MM.1S (cell line): ENCODE data around the gene TNFRSF8.
"Not testable (repeated sequence)": the region's sequence is repeated elsewhere in the genome, so short reads cannot be mapped to it uniquely, and the experiment has no call there.

Experiments used
- DNase-seq: peaks from one replicate; pipeline ENCODE4 v3.0.0-alpha.2; 2015
- H2AFZ ChIP-seq: fragments of 300-600 bp; sonication (generic); 2 replicates; pipeline ENCODE4 v1.6.0; 2016; ENCODE audit warnings: antibody characterized with exemption, low read length
- H3F3A ChIP-seq: fragments of 300-600 bp; sonication (generic); 2 replicates; pipeline ENCODE4 v1.6.1; 2016; ENCODE audit warnings: mild to moderate bottlenecking, antibody characterized with exemption, low read length, moderate library complexity, mixed read lengths; ENCODE audit not compliant: insufficient read depth
- H3K27ac ChIP-seq: fragments of 300-600 bp; sonication (generic); 2 replicates; pipeline ENCODE4 v1.5.1; 2016; ENCODE audit warnings: mild to moderate bottlenecking, low read length
- H3K27me3 ChIP-seq: fragments of 300-600 bp; sonication (generic); replicated peaks from 2 replicates; pipeline ENCODE4 v1.6.0; 2016; ENCODE audit warnings: low read length; ENCODE audit not compliant: insufficient read depth
- H3K36me3 ChIP-seq: fragments of 300-600 bp; sonication (generic); replicated peaks from 2 replicates; pipeline ENCODE4 v1.6.1; 2016; ENCODE audit warnings: mild to moderate bottlenecking, low read length, mixed read lengths; ENCODE audit not compliant: insufficient read depth
- H3K4me1 ChIP-seq: fragments of 300-600 bp; sonication (generic); 2 replicates; pipeline ENCODE4 v1.6.1; 2016; ENCODE audit warnings: low read length, mixed read lengths
- H3K4me2 ChIP-seq: fragments of 300-600 bp; sonication (generic); 2 replicates; pipeline ENCODE4 v1.6.0; 2016; ENCODE audit warnings: low read depth, low read length
- H3K4me3 ChIP-seq: fragments of 300-600 bp; sonication (generic); 2 replicates; pipeline ENCODE4 v1.5.1; 2016; ENCODE audit warnings: low read length, mixed read lengths
- H3K79me2 ChIP-seq: fragments of 300-600 bp; sonication (generic); 2 replicates; pipeline ENCODE4 v1.6.1; 2016; ENCODE audit warnings: mixed run types, low read length, mixed read lengths
- H3K9ac ChIP-seq: fragments of 300-600 bp; sonication (generic); 2 replicates; pipeline ENCODE4 v1.6.1; 2016; ENCODE audit warnings: low read length, mixed read lengths
- H3K9me2 ChIP-seq: fragments of 300-600 bp; sonication (generic); replicated peaks from 2 replicates; pipeline ENCODE4 v1.6.1; 2016; ENCODE audit warnings: mild to moderate bottlenecking, low read length, mixed read lengths; ENCODE audit not compliant: insufficient read depth
- H3K9me3 ChIP-seq: fragments of 300-600 bp; sonication (generic); replicated peaks from 2 replicates; pipeline ENCODE4 v1.6.1; 2016; ENCODE audit warnings: mild to moderate bottlenecking, low read length, mixed read lengths; ENCODE audit not compliant: insufficient read depth
- H4K20me1 ChIP-seq: fragments of 300-600 bp; sonication (generic); 2 replicates; pipeline ENCODE4 v1.6.1; 2016; ENCODE audit warnings: mild to moderate bottlenecking, low read length, moderate library complexity, mixed read lengths; ENCODE audit not compliant: insufficient read depth
- EZH2 ChIP-seq: fragments of 300-600 bp; sonication (generic); optimal IDR thresholded peaks from 2 replicates; pipeline ENCODE3; 2017; ENCODE audit warnings: low read depth, mild to moderate bottlenecking, antibody characterized with exemption, low read length, mixed read lengths
- EZH2phosphoT487 ChIP-seq: fragments of 300-600 bp; sonication (generic); IDR thresholded peaks from 2 replicates; pipeline ENCODE4 v1.6.1; 2018; ENCODE audit warnings: antibody characterized with exemption, low read length
- TF ChIP-seq, protein P1 (sequence below): fragments of 300-600 bp; sonication (generic); IDR thresholded peaks from 2 replicates; pipeline ENCODE4 v1.5.1; 2016; ENCODE audit warnings: antibody characterized with exemption, low read length, mixed read lengths

TNFRSF8 gene

DNA sequence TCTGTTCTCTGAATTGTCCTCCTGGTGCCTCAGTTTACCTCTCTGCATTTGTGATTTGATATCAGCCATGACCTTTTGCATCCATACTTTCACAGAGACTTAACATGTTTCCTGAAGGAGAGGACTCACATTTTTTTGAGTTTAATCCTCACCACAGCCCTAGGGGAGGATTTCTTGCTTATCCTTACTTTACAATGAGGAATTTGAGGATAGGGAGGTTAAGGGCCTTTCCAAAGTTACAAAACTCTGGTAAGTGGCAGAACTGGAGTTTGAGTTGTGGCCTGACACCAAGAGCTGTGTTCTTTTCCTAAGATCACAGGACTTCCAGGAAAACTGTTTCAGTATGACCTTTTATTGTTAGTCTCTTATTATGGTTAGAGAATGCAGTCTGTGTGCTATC, 34.2 kb downstream of the TNFRSF8 start:
- Histone ChIP-seq H3K27ac (no peak overlapping the region), H4K20me1 (no peaks in the 10 kb centered on the region), H3K27me3 (no peaks in the 10 kb centered on the region), H3K4me2 (no peak overlapping the region), H3K9me3 (no peaks in the 10 kb centered on the region), H3F3A (no peaks in the 10 kb centered on the region), H3K4me1 (no peaks in the 10 kb centered on the region), H2AFZ (no peak overlapping the region), H3K9ac (no peak overlapping the region), H3K4me3 (no peak overlapping the region), H3K36me3 (no peaks in the 10 kb centered on the region), H3K9me2 (no peaks in the 10 kb centered on the region), H3K79me2 (no peaks in the 10 kb centered on the region)
- no peak for DNase-seq
- TF ChIP-seq EZH2phosphoT487 (no peak), EZH2 (no peak)
- TF ChIP-seq, protein P1, sequence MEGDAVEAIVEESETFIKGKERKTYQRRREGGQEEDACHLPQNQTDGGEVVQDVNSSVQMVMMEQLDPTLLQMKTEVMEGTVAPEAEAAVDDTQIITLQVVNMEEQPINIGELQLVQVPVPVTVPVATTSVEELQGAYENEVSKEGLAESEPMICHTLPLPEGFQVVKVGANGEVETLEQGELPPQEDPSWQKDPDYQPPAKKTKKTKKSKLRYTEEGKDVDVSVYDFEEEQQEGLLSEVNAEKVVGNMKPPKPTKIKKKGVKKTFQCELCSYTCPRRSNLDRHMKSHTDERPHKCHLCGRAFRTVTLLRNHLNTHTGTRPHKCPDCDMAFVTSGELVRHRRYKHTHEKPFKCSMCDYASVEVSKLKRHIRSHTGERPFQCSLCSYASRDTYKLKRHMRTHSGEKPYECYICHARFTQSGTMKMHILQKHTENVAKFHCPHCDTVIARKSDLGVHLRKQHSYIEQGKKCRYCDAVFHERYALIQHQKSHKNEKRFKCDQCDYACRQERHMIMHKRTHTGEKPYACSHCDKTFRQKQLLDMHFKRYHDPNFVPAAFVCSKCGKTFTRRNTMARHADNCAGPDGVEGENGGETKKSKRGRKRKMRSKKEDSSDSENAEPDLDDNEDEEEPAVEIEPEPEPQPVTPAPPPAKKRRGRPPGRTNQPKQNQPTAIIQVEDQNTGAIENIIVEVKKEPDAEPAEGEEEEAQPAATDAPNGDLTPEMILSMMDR = no peak

DNA sequence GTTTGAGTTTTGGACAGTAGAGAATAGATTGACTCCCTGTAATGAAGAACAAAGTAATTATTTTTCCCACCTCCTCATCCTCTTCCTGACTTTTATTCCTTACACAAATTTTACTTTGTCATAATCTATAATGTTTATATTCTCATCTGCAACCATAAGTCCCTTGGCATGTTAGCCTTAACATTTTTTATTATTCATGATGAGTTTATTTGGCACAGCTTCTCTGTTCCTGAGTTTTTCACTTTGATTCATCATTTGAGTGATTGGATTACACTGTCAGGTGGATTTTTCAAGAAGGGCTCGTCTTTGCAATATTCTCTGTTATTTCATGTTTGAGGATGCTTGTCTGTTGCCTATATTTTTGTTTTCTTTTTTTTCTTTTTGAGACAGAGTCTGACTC, 35.7 kb downstream of the TNFRSF8 start:
- no peak overlapping the region for H3K9ac ChIP-seq
- H2AFZ ChIP-seq = no peak overlapping the region
- no peak overlapping the region for H3K27ac ChIP-seq
- H3K36me3 ChIP-seq = no peaks in the 10 kb centered on the region
- no peak overlapping the region for H3K4me2 ChIP-seq
- no peaks in the 10 kb centered on the region for H3K4me1 ChIP-seq
- no peaks in the 10 kb centered on the region for H3K79me2 ChIP-seq
- H3K9me3 ChIP-seq = no peaks in the 10 kb centered on the region
- H3K27me3 ChIP-seq = no peaks in the 10 kb centered on the region
- H4K20me1 ChIP-seq = no peaks in the 10 kb centered on the region
- no peaks in the 10 kb centered on the region for H3K9me2 ChIP-seq
- TF ChIP-seq, protein P1 = no peak
- TF ChIP-seq EZH2 (no peak), EZH2phosphoT487 (no peak)
- H3K4me3 ChIP-seq = no peak overlapping the region
- no peaks in the 10 kb centered on the region for H3F3A ChIP-seq
- DNase-seq = no peak

DNA sequence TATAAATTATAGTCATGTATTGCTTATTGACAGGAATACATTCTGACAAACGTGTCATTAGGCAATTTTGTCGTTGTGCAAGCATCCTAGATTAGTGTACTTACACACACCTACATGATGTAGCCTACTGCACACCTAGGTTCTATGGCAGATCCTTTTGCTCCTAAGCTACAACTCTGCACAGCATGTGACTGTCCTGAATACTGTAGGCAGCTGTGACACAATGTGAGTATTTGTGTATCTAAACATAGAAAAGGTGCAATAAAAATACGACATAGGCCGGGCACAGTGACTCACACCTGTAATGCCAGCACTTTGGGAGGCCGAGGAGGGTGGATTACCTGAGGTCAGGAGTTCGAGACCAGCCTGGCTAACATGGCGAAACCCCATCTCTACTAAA, 36.5 kb downstream of the TNFRSF8 start:
- Histone ChIP-seq H3K4me1 (no peaks in the 10 kb centered on the region), H3K4me2 (no peak overlapping the region), H3K27me3 (no peaks in the 10 kb centered on the region), H3K9me2 (no peaks in the 10 kb centered on the region), H3K27ac (no peak overlapping the region), H3K4me3 (no peak overlapping the region), H2AFZ (no peak overlapping the region), H3K79me2 (no peaks in the 10 kb centered on the region), H3K36me3 (no peaks in the 10 kb centered on the region), H3K9me3 (no peaks in the 10 kb centered on the region), H3K9ac (no peak overlapping the region), H3F3A (no peaks in the 10 kb centered on the region), H4K20me1 (no peaks in the 10 kb centered on the region)
- no peak for TF ChIP-seq EZH2phosphoT487
- no peak for TF ChIP-seq EZH2
- TF ChIP-seq, protein P1 = no peak
- DNase-seq = no peak

DNA sequence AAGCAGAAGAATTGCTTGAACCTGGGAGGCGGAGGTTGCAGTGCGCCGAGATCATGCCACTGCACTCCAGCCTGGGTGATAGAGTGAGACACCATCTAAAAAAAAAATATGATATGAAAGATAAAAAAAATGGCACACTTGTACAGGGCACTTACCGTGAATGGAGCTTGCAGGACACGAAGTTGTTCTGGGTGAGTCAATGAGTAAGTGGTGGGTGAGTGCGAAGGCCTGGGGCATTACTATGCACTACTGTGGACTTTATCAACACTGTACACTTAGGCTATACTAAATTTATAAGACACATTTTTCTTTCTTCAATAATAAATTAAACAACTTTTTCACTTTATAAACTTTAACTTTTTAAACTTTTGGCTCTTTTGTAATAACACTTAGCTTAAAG, 37.0 kb downstream of the TNFRSF8 start:
- H3K9ac ChIP-seq = no peak overlapping the region
- no peaks in the 10 kb centered on the region for H3F3A ChIP-seq
- H3K27ac ChIP-seq = no peak overlapping the region
- no peaks in the 10 kb centered on the region for H3K9me2 ChIP-seq
- TF ChIP-seq, protein P1 = no peak
- no peak for TF ChIP-seq EZH2phosphoT487
- TF ChIP-seq EZH2 = no peak
- no peak overlapping the region for H3K4me3 ChIP-seq
- H3K4me2 ChIP-seq = no peak overlapping the region
- no peaks in the 10 kb centered on the region for H4K20me1 ChIP-seq
- H3K9me3 ChIP-seq = no peaks in the 10 kb centered on the region
- H3K79me2 ChIP-seq = no peaks in the 10 kb centered on the region
- no peaks in the 10 kb centered on the region for H3K27me3 ChIP-seq
- no peak overlapping the region for H2AFZ ChIP-seq
- no peaks in the 10 kb centered on the region for H3K36me3 ChIP-seq
- no peak for DNase-seq
- no peaks in the 10 kb centered on the region for H3K4me1 ChIP-seq

DNA sequence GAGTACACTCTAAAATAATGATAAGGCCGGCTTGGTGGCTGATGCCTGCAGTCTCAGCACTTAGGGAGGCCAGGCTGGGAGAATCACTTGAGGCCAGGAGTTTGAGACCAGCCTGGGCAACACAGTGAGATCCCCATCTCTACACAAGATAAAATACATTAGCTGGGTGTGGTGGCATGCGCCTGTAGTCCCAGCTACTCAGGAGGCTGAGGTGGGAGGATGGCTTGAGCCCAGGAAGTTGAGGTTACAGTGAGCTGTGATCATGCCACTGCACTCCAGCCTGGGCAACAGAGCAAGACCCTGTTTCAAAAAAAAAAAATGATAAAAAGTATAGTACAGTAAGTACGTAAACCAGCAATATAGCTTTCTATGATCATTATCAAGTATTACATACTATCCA, 38.0 kb downstream of the TNFRSF8 start:
- not testable (repeated sequence) for H4K20me1 ChIP-seq, H3K4me1 ChIP-seq, DNase-seq, H3F3A ChIP-seq, H3K27me3 ChIP-seq, H3K27ac ChIP-seq, H3K9me3 ChIP-seq, H3K9me2 ChIP-seq, H3K4me2 ChIP-seq, H2AFZ ChIP-seq, H3K79me2 ChIP-seq, H3K9ac ChIP-seq, H3K4me3 ChIP-seq, H3K36me3 ChIP-seq
